ENCODE data around the gene CHAF1A.

Gene CHAF1A

GRCh38 chr19:4362831-4363545, 39.5 kb upstream of the CHAF1A start:
- 0 out of 2 replicates have a peak overlapping the region, but pooled peaks have one; percentile 15 for H3K27ac ChIP-seq
- no peak for TF ChIP-seq ZFX (IDR thresholded peaks at IDR 0.05; ENCODE audit: borderline replicate concordance)
- TF ChIP-seq CTCF (IDR thresholded peaks at IDR 0.05): peak; percentile 14; the same call in 1 of the 2 replicates

DNA sequence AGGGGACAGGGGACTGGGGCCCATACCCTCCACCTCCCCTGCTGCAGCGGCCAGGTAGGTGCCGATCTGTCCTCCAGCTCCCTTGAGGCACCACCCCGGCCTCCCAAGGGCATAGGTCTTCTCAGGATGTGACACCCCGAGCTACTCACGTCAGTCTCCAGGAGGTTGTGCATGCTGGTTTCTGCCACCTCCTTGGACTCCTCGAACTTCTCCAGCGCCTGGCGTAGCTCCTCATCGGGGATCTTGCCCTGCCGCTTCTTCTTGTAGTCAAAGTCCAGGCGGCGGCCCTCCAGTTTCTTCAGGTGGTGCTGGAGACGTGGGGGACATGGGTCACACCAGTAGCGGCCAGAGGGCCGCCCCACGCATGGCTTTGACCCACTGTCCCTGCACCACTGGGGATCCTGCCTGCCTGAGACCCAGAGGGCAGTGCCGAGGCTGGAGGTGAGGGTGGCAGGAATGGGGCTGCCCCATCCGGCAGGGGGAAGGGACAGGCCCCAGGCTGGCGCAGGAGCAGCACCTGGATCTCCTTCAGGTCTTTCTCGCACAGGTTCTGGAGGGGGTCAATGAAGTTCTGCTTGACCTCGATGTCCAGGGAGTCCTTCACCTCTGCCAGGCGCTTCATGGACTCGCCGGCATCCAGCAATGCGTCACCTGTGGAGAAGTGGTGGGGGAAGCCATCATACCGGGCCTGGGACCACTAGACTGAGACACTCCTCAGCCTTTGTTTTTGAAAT, 38.7 kb upstream of the CHAF1A start:
- 0 out of 2 replicates have a peak overlapping the region, but pooled peaks have one; percentile 15 for H3K27ac ChIP-seq
- TF ChIP-seq ZFX (IDR thresholded peaks at IDR 0.05; ENCODE audit: borderline replicate concordance) (no peak), CTCF (IDR thresholded peaks at IDR 0.05) (no peak)

- TF ChIP-seq ZFX (IDR thresholded peaks at IDR 0.05; ENCODE audit: borderline replicate concordance) (no peak), CTCF (IDR thresholded peaks at IDR 0.05) (no peak)
- H3K27ac ChIP-seq: no peak overlapping the region
Observed at GRCh38 chr19:4365341-4365740, 37.1 kb upstream of the CHAF1A start.

- H3K27ac ChIP-seq: no peak overlapping the region
- TF ChIP-seq CTCF (IDR thresholded peaks at IDR 0.05) (no peak), ZFX (IDR thresholded peaks at IDR 0.05; ENCODE audit: borderline replicate concordance) (no peak)
Observed at GRCh38 chr19:4365791-4366665, 36.4 kb upstream of the CHAF1A start.

DNA sequence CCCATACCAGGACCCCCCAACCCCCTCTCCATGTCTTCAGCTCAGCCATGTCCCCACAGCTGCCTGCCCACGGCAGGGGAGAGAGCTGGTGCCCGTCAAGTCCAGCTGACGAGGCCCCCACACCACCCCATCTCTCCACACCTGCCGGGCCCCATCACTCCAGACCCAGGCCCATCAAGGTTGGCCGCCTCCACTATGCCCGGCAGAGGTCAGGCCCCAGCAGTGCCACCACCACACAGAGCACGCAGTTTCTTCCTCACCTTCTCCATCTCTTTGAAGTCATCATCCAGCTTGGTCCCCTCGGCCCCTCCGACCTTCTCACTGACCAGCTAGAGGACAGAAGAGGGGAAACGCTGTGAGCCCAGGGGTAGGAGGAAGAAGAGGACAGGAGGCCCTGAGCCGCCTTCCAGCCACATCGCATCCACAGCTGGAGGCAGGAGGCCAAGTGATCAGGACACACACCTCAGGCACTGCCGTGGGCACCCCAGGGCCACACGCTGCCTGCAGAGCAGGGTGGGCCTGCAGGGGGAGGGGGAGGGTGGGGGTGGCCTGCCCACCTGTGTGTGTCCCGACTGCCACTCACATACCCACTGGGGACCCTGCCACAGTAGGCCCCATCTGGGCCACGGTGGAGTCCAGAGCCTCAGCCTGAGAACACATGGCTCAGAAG, 35.6 kb upstream of the CHAF1A start:
- no peak overlapping the region for H3K27ac ChIP-seq
- no peak for TF ChIP-seq ZFX (IDR thresholded peaks at IDR 0.05; ENCODE audit: borderline replicate concordance)
- no peak for TF ChIP-seq CTCF (IDR thresholded peaks at IDR 0.05)

GRCh38 chr19:4367336-4367723, 35.1 kb upstream of the CHAF1A start:
- no peak overlapping the region for H3K27ac ChIP-seq
- TF ChIP-seq CTCF (IDR thresholded peaks at IDR 0.05) (no peak), ZFX (IDR thresholded peaks at IDR 0.05; ENCODE audit: borderline replicate concordance) (no peak)

Data from 22Rv1 (cell line).